BLaER1 treated with 17β-estradiol and CSF1 and Interleukin-3, amounts not matched to agents 10 nM and 100 nM (cell line): Measurements from ENCODE around the gene NOL3.

Experiments
- H3K27ac ChIP-seq, 11 experiments: shearing (Covaris generic); formaldehyde crosslinking; 2 replicates each; pipeline ENCODE4 v1.8.1; 2022
- H3K27me3 ChIP-seq, 11 experiments: shearing (Covaris generic); formaldehyde crosslinking; 2 replicates each; pipeline ENCODE4 v1.8.1; 2022
- H3K36me3 ChIP-seq, 11 experiments: shearing (Covaris generic); formaldehyde crosslinking; 2 replicates each; pipeline ENCODE4 v1.8.1; 2022
- H3K4me1 ChIP-seq, 10 experiments: shearing (Covaris generic); formaldehyde crosslinking; 2 replicates each; pipeline ENCODE4 v1.8.1; 2022
- H3K4me2 ChIP-seq, 11 experiments: shearing (Covaris generic); formaldehyde crosslinking; 2 replicates each; pipeline ENCODE4 v1.8.1; 2022
- H3K4me3 ChIP-seq, 10 experiments: shearing (Covaris generic); formaldehyde crosslinking; 2 replicates each; pipeline ENCODE4 v1.8.1; 2022
- H3K9ac ChIP-seq, 11 experiments: shearing (Covaris generic); formaldehyde crosslinking; 2 replicates each; pipeline ENCODE4 v1.8.1; 2022
- H3K9me3 ChIP-seq, 11 experiments: shearing (Covaris generic); formaldehyde crosslinking; replicated peaks in 1 of 11; 2 replicates each; pipeline ENCODE4 v1.8.1; 2022
- H4K20me1 ChIP-seq, 11 experiments: shearing (Covaris generic); formaldehyde crosslinking; 2 replicates each; pipeline ENCODE4 v1.8.1; 2022
- Cebpa-rat ChIP-seq, 11 experiments: shearing (Covaris generic); IDR thresholded peaks; 2 replicates each; pipeline ENCODE4 v1.8.1; 2022

NOL3 gene

GRCh38 chr16:67150833-67151396 lies 19.4 kb upstream of the NOL3 start, which contains the start of gene B3GNT9:
B3GNT9 (minus strand) TSS chr16:67150998; CDS start chr16:67150485, 513 bp downstream.
- H3K9me3 ChIP-seq, result peaks cover 0 to 12% (median 0%) of the 10 kb centered on the region in 11 experiments; a peak in 4 of 22 replicates
- peak within 1 kb of the TSS in 1 of 11 experiments; percentile 35; a peak in 2 of 22 replicates for H3K27ac ChIP-seq
- peaks cover 59 to 100% (median 83%) of the 10 kb centered on the region in 11 experiments for H4K20me1 ChIP-seq
- TF ChIP-seq Cebpa-rat (IDR thresholded peaks at IDR 0.05), result no peak
- H3K4me3 ChIP-seq, result peak within 1 kb of the TSS; percentile 54 to 72 (median 60)
- peak within 1 kb of the TSS; percentile 34 to 80 (median 69) for H3K9ac ChIP-seq
- peaks cover 29 to 59% (median 50%) of the 10 kb centered on the region in 11 experiments for H3K27me3 ChIP-seq
- H3K36me3 ChIP-seq, result peaks cover 37 to 51% (median 42%) of the 10 kb centered on the region in 11 experiments
- H3K4me1 ChIP-seq, result peaks cover 19 to 30% (median 23%) of the 10 kb centered on the region in 10 experiments
- H3K4me2 ChIP-seq, result peak within 1 kb of the TSS; percentile 79 to 97 (median 85)

GRCh38 chr16:67151431-67152097 lies 18.8 kb upstream of the NOL3 start:
- Histone ChIP-seq H3K36me3 (peaks cover 31 to 45% (median 35%) of the 10 kb centered on the region in 11 experiments), H3K27me3 (peaks cover 29 to 61% (median 52%) of the 10 kb centered on the region in 11 experiments), H3K27ac (no peak overlapping the region), H3K9ac (no peak overlapping the region), H3K4me3 (0 out of 20 replicates have a peak overlapping the region, but pooled peaks of 1 of the 10 experiments have one; percentile 63), H4K20me1 (peaks cover 66 to 100% (median 87%) of the 10 kb centered on the region in 11 experiments), H3K9me3 (peaks cover 0 to 12% (median 0%) of the 10 kb centered on the region in 11 experiments; a peak in 4 of 22 replicates), H3K4me2 (peak overlapping the region; percentile 79 to 97 (median 85); a peak in 14 of 22 replicates), H3K4me1 (peaks cover 19 to 35% (median 28%) of the 10 kb centered on the region in 10 experiments)
- no peak for TF ChIP-seq Cebpa-rat (IDR thresholded peaks at IDR 0.05)

GRCh38 chr16:67154578-67155294 lies 15.6 kb upstream of the NOL3 start:
- TF ChIP-seq Cebpa-rat (IDR thresholded peaks at IDR 0.05), result no peak
- peaks cover 69 to 97% (median 87%) of the 10 kb centered on the region in 11 experiments for H4K20me1 ChIP-seq
- peaks cover 37 to 56% (median 46%) of the 10 kb centered on the region in 10 experiments for H3K4me1 ChIP-seq
- peaks cover 0 to 6% (median 0%) of the 10 kb centered on the region in 11 experiments; a peak in 3 of 22 replicates for H3K9me3 ChIP-seq
- H3K36me3 ChIP-seq, result peaks cover 0 to 13% (median 4%) of the 10 kb centered on the region in 11 experiments; a peak in 14 of 22 replicates
- no peak overlapping the region for H3K27ac ChIP-seq
- H3K4me3 ChIP-seq, result no peak overlapping the region
- H3K9ac ChIP-seq, result 0 out of 22 replicates have a peak overlapping the region, but pooled peaks of 1 of the 11 experiments have one; percentile 7
- peaks cover 20 to 55% (median 43%) of the 10 kb centered on the region in 11 experiments for H3K27me3 ChIP-seq
- peak overlapping the region; percentile 52 to 88 (median 71) for H3K4me2 ChIP-seq

- H3K4me3 ChIP-seq, result no peak overlapping the region
- H4K20me1 ChIP-seq, result peaks cover 61 to 89% (median 79%) of the 10 kb centered on the region in 11 experiments
- H3K36me3 ChIP-seq, result peaks cover 0 to 10% (median 0%) of the 10 kb centered on the region in 11 experiments; a peak in 2 of 22 replicates
- peaks cover 31 to 56% (median 39%) of the 10 kb centered on the region in 10 experiments for H3K4me1 ChIP-seq
- no peaks in the 10 kb centered on the region for H3K9me3 ChIP-seq
- no peak for TF ChIP-seq Cebpa-rat (IDR thresholded peaks at IDR 0.05)
- no peak overlapping the region for H3K27ac ChIP-seq
- H3K27me3 ChIP-seq, result peaks cover 13 to 47% (median 35%) of the 10 kb centered on the region in 11 experiments
- peak overlapping the region; percentile 52 to 88 (median 71) for H3K4me2 ChIP-seq
- 0 out of 22 replicates have a peak overlapping the region, but pooled peaks of 1 of the 11 experiments have one; percentile 7 for H3K9ac ChIP-seq
These were observed 14.8 kb upstream of the NOL3 start for GRCh38 chr16:67155295-67156142.

GRCh38 chr16:67156143-67156844 lies 14.0 kb upstream of the NOL3 start:
- Histone ChIP-seq H3K4me1 (peaks cover 29 to 54% (median 36%) of the 10 kb centered on the region in 10 experiments), H3K4me2 (peak overlapping the region in 8 of 11 experiments; percentile 7 to 81 (median 70); a peak in 13 of 22 replicates), H3K9me3 (no peaks in the 10 kb centered on the region), H3K27me3 (peaks cover 7 to 44% (median 31%) of the 10 kb centered on the region in 11 experiments), H3K4me3 (no peak overlapping the region), H3K36me3 (peaks cover 0 to 10% (median 0%) of the 10 kb centered on the region in 11 experiments; a peak in 2 of 22 replicates), H4K20me1 (peaks cover 54 to 84% (median 72%) of the 10 kb centered on the region in 11 experiments), H3K27ac (no peak overlapping the region), H3K9ac (no peak overlapping the region)
- TF ChIP-seq Cebpa-rat (IDR thresholded peaks at IDR 0.05), result no peak

GRCh38 chr16:67157106-67157748 lies 13.1 kb upstream of the NOL3 start:
- peaks cover 36 to 59% (median 43%) of the 10 kb centered on the region in 10 experiments for H3K4me1 ChIP-seq
- peaks cover 0 to 10% (median 0%) of the 10 kb centered on the region in 11 experiments; a peak in 2 of 22 replicates for H3K36me3 ChIP-seq
- no peaks in the 10 kb centered on the region for H3K9me3 ChIP-seq
- no peak overlapping the region for H3K27ac ChIP-seq
- no peak overlapping the region for H3K9ac ChIP-seq
- peaks cover 53 to 84% (median 73%) of the 10 kb centered on the region in 11 experiments for H4K20me1 ChIP-seq
- peaks cover 11 to 44% (median 31%) of the 10 kb centered on the region in 11 experiments for H3K27me3 ChIP-seq
- H3K4me2 ChIP-seq, result peak overlapping the region in 7 of 11 experiments; percentile 2 to 100 (median 96); a peak in 5 of 22 replicates
- H3K4me3 ChIP-seq, result no peak overlapping the region
- TF ChIP-seq Cebpa-rat (IDR thresholded peaks at IDR 0.05), result no peak
